KOPT-K1 (cell line): Measurements from ENCODE around the gene PRKCSH.
"Not testable (repeated sequence)": the region's sequence is repeated elsewhere in the genome, so short reads cannot be mapped to it uniquely, and the experiment has no call there.

Experiments
- H3K27ac ChIP-seq: fragments of 200-600 bp; sonication (generic); 2 replicates; pipeline ENCODE4 v1.5.1; 2016; ENCODE audit warnings: antibody characterized with exemption, mild to moderate bottlenecking, low read depth, low read length; ENCODE audit not compliant: poor library complexity, severe bottlenecking
- H3K36me3 ChIP-seq: fragments of 200-600 bp; sonication (generic); 2 replicates; pipeline ENCODE4 v1.5.1; 2017; ENCODE audit warnings: antibody characterized with exemption, mild to moderate bottlenecking, low read length, moderate library complexity; ENCODE audit not compliant: insufficient read depth
- H3K9me3 ChIP-seq: fragments of 200-600 bp; sonication (generic); 2 replicates; pipeline ENCODE4 v1.5.1; 2017; ENCODE audit warnings: antibody characterized with exemption, low read length, mild to moderate bottlenecking; ENCODE audit not compliant: insufficient read depth, poor library complexity, severe bottlenecking

PRKCSH gene

GRCh38 chr19:11473725-11474124 lies 38.3 kb downstream of the PRKCSH start:
- Histone ChIP-seq H3K36me3 (no peaks in the 10 kb centered on the region), H3K27ac (no peak overlapping the region), H3K9me3 (no peaks in the 10 kb centered on the region)

- H3K27ac ChIP-seq, H3K36me3 ChIP-seq, H3K9me3 ChIP-seq: not testable (repeated sequence)
Observed at GRCh38 chr19:11475343-11475742, 39.9 kb downstream of the PRKCSH start.

GRCh38 chr19:11475861-11476260 lies 40.4 kb downstream of the PRKCSH start:
- H3K36me3 ChIP-seq: no peaks in the 10 kb centered on the region
- no peak overlapping the region for H3K27ac ChIP-seq
- no peaks in the 10 kb centered on the region for H3K9me3 ChIP-seq

GRCh38 chr19:11478167-11479089 lies 43.0 kb downstream of the PRKCSH start:
- H3K9me3 ChIP-seq: no peaks in the 10 kb centered on the region
- H3K36me3 ChIP-seq: no peaks in the 10 kb centered on the region
- no peak overlapping the region for H3K27ac ChIP-seq

- no peak overlapping the region for H3K27ac ChIP-seq
Observed at GRCh38 chr19:11479090-11479897, 43.9 kb downstream of the PRKCSH start.

GRCh38 chr19:11479898-11480714 lies 44.7 kb downstream of the PRKCSH start:
- no peaks in the 10 kb centered on the region for H3K36me3 ChIP-seq
- no peaks in the 10 kb centered on the region for H3K9me3 ChIP-seq
- H3K27ac ChIP-seq: no peak overlapping the region

More at GRCh38 chr19:11479090-11479897, 43.9 kb downstream of the PRKCSH start:
- Histone ChIP-seq H3K36me3 (no peaks in the 10 kb centered on the region), H3K9me3 (no peaks in the 10 kb centered on the region)

- H3K36me3 ChIP-seq: no peaks in the 10 kb centered on the region
- H3K9me3 ChIP-seq: no peaks in the 10 kb centered on the region
- H3K27ac ChIP-seq: no peak within 1 kb of the TSS
Observed at GRCh38 chr19:11480715-11481533, 45.5 kb downstream of the PRKCSH start, which contains the start of gene ELAVL3. ELAVL3 (minus strand) TSS chr19:11481046; CDS start chr19:11480608, 438 bp downstream.

- Histone ChIP-seq H3K36me3 (no peaks in the 10 kb centered on the region), H3K27ac (no peak overlapping the region), H3K9me3 (no peaks in the 10 kb centered on the region)
Observed at GRCh38 chr19:11481534-11482383, 46.3 kb downstream of the PRKCSH start.

- H3K9me3 ChIP-seq: no peaks in the 10 kb centered on the region
- H3K27ac ChIP-seq: no peak overlapping the region
- H3K36me3 ChIP-seq: no peaks in the 10 kb centered on the region
Observed at GRCh38 chr19:11482384-11483050, 47.1 kb downstream of the PRKCSH start.

GRCh38 chr19:11483366-11484111 lies 48.1 kb downstream of the PRKCSH start:
- H3K9me3 ChIP-seq: no peaks in the 10 kb centered on the region
- no peaks in the 10 kb centered on the region for H3K36me3 ChIP-seq
- H3K27ac ChIP-seq: no peak overlapping the region

GRCh38 chr19:11485245-11485837 lies 49.9 kb downstream of the PRKCSH start:
- Histone ChIP-seq H3K27ac (no peak overlapping the region), H3K36me3 (peaks cover 10% of the 10 kb centered on the region; the same call in 1 of the 2 replicates), H3K9me3 (no peaks in the 10 kb centered on the region)
